GM21390 (cell line): ENCODE results near the gene EIF4E1B.

Source experiments
- ATAC-seq: cut with Tn5 transposase; IDR thresholded peaks from one replicate; pipeline ENCODE4 v1.9.1; 2021; ENCODE audit not compliant: unreplicated experiment

Gene EIF4E1B

DNA sequence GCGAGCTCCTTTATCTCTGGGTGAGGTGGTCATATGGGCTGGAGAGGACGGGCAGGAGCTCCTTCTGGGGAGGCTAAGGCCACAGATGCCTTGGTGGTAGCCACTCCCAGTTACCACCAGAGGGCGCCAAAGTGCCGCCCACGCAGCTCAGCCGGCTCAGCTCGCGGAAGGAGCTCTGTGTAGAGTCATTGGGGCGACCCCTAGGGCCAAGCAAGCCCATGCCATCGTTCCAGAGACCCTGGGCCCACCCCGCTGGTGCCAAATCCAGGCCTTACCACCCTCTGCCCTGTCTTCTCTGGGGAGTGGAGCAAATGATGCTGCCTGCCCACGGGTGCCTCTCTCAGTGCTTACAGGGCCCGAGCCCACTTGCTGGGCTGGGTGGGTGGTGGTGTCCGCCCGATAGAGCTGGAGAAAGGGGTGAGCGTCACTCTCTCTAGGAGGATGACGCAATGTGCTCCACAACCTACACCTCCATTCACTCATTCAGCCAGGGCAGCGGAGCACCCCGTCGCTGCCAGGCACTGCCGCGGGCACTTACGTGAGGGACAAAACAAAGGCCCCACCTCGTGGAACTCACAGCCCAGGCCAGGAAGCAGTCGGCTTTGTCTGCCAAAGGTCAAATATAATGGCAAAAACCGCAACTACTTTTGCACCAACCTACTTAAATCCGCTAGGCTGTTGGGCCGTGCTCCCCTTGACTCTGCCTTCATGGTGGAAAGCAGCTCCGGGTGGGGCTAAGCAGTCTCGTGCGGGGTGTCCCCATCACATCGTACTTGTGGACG lies 30.6 kb downstream of the EIF4E1B start:
- ATAC-seq, result peak; percentile 59

DNA sequence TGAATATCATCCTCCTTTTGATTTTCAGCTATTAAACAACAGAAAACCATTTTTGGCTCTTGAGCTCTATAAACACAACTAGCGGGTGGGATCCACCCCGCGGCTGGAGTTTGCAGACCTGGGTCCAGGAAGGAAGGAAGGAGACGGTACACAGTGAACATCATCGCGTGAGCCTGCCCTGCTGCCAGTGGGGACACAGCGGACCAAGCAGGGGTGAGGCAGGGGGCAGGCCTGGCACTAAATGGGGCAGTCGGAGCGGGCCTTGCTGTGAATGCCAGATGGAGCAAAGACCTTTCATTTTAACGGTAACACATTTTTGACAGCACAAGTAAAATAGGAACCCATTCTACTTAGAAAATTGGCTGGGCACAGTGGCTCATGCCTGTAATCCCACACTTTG lies 31.2 kb downstream of the EIF4E1B start:
- no peak for ATAC-seq

DNA sequence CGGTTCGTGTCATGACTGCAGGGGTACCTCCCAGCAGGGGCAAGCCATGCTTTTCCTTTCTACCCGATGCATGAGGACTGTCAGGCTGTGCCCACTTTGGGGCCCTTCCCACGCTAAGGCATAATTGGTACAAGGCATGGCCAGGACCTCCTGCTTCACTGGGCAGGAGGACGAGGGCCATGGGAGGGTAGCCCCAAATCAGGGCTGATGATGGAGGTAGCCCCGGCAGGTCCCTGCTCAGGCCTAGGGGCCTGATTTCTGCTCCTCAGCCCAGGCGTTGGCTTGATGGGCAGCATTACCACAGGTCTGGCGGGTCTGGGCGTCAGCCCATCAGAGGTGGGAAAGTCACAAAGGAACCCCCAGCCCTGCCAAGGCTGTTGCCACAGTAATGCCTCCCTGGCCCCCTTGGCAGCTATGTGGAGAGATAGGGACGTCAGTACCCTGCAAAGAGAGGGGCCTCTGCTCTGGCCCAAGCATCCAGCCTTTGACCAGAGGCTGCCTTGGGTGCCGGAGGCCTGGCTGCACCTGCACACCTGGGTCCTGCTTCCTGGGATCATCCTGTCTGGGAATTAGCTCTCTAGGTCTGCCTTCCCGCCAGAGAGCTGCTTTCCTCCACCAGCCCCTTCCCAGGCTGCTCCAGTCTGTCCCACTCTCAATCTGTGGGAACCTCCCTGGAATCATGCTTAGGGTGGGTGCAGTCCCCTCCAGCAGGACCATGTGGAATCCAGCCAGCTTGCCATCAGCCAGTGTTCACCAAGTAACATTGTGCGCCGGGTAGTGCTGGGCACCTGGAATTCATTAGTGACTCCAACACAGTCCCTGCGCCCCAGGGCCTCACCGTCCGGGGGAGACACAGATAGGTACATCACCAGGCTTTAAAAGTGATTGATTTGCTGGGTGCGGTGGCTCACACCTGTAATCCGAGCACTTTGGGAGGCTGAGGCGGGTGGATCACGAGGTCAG lies 32.2 kb downstream of the EIF4E1B start:
- ATAC-seq, result no peak

DNA sequence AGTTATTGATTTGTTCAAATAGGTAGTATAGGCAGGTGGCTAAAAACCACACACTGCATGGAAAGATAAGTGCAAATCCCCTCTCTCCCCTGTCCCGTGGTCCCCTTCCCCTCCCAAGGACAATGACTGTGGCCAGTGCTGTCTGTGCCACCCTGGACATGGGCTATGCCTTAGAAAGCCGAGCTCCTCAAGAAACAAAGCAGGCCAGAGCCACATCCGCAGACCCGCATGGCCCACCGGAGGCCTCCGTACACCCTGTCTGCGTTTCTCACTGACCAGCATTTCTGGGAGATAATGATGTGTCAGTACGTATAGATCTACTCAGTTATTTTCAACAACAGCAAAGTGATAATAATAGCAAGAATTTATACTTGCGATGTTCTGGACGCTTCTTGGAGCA lies 33.1 kb downstream of the EIF4E1B start:
- ATAC-seq, result no peak

DNA sequence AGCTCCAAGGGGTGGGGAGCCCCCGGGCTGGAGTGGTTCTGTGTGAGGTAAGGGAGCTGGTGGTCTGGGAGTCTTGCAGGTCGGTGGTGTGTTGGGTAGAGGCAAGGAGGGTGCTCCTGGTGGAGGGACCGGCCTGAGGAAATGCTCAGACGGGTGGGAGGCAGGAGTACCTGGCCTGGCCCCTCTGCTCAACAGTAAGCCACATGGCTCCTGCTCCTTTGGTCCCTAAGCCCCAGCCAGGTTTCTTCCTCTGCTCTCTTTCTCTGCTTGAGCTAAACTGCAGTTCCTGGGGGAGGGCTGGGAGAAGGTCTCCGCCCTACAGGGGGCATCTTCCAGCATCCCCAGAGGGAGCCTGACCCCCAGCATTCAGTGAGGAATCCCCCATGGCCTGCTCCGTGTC lies 34.0 kb downstream of the EIF4E1B start:
- ATAC-seq, result no peak

DNA sequence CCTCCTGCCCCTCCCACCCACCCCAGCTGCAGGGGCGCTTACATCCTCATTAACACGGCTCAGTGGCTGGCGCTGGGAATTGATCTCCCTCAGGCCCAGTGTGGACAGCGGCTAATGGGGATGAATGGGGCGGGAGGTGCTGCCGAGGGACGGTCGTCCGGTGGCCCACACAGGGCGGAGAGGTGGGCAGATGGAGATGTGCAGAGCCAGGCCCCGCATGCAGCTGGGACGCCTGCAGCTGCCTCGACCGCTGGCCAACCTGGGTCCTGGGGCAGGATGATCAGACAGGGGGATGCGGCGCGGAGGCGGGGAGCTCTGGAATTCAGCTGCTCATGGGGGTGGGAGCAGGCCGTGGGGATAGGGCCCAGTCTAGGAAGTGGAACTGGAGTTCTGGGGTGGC lies 34.4 kb downstream of the EIF4E1B start:
- no peak for ATAC-seq

DNA sequence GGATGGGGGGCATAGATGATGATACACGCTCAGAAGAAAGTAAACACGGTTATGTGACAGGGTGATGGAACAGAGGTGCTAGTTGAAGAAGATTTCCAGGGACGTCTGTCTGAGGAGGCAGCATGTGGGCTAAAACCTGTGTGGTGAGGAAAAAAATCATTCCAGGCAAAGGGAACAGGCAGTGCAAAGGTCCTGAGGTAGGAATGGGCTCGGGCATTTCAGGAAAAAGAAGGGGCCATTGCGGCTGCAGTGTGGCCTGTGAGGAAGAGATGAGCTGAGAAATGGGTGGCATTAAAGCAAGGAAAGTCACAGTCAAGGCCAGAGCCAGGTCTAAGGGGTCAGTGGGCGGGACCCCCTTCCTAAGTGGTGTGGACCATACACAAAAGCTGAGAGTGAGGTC lies 35.0 kb downstream of the EIF4E1B start:
- no peak for ATAC-seq

DNA sequence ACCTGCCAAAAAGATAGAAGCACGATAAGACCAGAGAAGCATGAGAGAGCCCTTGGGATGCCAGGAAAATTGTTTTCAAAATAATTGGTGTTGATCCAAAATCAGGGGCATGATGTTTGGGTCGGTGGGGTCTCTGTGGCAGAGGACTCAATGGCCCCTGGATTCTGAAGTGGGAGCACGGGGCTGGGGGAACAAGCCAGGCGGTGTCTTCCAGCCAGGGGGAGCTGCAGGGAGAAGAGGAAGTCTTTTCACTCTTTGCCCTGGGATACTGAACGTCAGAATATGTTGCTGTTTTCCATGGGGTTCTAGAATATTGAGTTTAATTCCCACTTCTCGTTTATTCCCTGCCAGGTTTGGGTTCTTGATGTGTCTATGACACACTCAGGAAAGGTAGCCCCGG lies 37.2 kb downstream of the EIF4E1B start:
- ATAC-seq, result no peak

DNA sequence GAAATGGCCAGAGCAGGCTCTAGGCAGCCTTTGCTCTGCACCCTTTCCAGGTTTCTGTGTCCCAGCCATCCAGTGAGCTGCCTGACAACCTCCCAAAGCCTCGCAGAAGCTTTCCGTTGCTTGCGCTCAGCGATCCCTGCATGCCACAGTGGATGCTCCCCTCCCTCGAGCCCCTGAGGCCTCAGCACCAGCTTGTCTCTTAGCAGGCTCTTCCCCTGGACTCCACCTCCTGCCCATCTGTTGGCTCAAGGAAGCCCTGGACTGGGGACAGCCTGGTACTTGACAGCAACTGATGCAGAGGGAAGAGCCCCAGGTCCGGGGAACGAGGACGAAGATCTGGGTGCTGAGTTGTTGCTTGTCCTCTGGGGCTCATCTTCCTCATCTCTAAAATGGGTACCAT lies 40.0 kb downstream of the EIF4E1B start:
- ATAC-seq, result no peak

DNA sequence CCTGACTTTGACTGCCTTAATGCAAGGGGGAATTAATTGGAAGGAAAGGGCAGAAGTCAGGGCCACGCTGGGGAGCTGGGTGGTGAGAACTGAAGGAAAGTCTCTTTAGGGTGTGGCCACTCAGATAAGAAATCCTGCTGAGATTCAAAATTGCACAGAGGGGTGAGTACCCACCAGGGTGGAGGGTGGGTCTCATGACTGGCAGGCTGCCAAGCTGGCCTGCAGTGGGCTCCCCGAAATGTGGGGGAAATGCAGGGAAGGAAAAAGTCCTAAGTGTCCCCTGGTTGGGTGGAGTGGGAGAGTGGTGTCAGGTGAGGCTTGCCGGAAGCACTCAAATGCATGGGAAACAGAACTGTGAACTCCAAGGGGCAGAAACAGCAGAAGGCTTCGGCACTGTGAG lies 40.9 kb downstream of the EIF4E1B start:
- no peak for ATAC-seq

DNA sequence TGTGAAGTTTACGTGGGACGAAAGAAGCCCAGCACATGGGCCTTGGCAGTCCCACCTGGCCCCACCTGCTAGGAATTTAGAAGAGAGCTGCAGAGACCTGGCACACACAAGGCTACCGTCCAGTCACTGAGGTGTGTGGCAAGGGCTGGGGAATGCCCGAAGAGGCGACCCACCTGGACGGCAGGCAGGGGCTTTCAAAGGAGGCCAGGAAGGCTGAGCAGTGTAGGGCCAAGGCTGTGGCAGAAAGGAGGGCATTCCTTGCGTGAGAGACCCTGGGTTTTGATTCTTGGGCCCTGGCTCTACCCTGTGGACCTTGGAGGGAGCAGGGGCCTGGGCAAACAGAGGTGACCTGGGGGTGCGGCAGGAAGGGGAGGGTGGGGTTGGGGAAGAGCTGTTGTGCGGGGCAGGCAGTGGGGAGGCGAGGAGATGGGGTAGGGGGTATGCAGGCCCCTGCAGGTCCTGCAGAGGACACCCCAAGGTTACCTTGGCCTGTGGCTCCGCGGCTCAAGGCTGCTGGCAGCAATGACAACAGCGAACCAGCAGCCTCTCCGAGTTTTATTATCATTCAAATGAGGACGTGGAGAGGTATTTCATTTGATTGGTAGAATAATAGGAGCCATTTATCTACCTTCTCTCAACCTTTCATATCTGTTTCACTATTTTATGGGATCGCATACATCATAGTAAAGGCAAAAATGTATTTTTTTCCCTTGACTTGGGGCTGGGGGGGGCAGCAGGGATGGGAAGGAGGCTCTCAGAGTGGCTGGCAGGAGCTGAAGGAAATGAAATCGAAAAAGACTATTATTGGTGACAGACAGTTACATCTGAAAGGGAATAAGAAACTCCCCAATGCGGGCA lies 41.6 kb downstream of the EIF4E1B start:
- no peak for ATAC-seq

DNA sequence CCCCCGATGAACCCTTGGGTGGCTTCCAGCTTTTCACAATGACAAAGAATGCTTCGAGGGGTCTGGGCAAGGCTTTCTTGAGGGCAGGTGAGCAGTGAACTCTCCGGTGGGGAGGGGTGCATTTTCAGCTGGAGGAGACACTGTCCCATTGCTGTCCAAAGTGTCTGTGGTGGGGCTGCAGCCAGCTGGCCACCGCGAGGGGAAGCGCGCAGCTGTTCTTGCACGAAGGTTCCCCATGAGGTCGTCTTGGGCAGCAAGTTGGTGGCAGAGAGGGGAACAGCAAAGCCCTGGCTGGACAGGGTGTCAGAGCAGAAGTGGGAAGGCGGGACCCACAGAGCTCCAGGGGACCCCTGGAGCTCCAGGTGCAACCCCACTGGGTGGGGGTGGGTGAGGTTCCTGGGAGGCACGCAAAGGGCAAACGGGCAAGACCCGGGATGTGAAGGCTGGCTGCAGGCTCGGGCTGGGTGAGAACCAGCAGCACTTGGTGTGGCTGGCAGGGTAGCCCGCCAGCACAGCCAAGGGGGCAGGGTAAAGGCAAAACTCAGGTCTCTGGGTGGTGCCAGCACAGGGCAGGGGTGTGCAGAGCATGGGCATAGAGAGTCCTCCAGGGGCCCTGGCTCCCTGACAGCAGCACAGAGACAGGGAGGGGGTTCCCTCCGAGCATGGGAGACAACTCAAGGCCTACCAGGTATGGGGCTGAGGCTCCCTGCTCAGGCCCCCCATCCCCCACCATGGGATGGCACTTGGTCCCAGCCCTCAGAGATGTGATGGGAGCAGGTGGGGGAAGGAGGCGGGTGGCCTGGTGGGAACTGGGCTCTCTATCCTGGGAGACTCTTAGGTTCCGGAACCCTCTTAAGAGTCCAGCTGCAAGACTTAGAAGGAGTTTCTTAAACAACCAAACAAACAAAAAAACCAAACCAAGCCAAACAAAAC lies 43.4 kb downstream of the EIF4E1B start:
- ATAC-seq, result no peak

DNA sequence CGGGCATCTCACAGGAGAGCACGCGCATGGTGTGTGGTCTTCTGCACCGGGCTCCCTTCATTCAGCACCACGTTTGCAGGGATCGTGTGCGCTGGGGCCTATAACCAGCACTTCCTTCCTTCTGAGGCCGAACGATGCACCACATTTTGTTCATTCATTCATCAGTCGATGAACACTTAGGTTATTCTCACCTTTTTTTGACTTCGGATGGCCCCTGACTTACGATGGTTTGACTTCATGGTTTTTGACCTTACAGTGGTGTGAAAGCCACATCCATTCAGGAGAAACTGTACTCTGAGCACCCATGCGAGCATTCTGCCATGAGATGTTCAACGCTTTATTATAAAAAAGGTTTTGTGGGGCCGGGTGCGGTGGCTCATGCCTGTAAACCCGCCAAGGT lies 44.3 kb downstream of the EIF4E1B start:
- no peak for ATAC-seq

DNA sequence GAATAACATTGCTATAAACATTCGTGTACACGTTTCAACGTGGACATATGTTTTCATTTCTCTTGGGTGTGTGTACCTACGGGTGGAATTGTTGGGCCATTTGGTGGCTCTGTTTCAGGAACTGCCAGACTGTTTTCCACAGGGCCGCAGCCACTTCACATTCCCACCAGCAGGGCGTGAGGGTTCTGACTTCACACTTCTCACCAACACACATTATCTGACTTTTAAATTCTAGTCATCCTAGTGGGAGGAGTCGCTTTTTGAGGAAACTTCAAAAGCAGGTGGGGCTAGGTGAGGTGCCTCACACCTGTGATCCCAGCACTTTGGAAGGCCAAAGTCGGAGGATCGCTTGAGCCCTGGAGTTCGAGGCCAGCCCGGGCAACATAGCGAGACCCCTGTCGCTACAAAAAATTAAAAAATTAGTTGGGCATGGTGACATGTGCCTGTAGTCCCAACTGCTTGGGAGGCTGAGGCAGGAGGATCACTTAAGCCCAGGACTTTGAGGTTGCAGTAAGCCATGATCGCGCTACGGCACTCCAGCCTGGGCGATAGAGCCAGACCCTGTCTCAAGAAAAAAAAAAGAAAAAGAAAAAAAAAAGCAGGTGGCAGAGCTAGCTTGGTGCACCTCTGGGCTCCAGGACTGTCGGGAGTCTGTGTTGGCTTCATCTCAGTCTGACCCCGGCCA lies 45.3 kb downstream of the EIF4E1B start:
- no peak for ATAC-seq

DNA sequence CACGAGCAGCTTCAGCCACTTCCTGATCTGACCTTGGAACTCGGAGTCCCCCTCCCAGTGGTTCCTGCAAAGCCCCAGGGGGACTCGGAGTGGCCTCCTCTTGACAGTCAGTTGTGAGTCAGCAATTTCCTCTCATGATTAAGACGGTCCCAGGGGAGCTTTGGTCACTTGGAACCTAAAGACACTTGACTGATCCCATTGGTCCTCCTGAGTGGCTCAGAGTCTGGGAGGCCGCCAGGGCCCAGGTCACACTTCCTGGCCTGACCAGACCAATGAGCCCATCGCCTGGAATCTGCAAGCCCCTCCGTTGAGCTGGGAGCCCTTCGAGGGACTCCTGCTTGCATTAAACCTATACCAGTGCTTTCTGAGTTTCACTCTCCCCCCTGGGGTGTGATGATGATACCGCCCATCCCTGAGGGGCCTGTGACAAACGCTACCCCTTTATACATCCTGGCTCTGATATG lies 45.9 kb downstream of the EIF4E1B start:
- peak; percentile 77 for ATAC-seq

DNA sequence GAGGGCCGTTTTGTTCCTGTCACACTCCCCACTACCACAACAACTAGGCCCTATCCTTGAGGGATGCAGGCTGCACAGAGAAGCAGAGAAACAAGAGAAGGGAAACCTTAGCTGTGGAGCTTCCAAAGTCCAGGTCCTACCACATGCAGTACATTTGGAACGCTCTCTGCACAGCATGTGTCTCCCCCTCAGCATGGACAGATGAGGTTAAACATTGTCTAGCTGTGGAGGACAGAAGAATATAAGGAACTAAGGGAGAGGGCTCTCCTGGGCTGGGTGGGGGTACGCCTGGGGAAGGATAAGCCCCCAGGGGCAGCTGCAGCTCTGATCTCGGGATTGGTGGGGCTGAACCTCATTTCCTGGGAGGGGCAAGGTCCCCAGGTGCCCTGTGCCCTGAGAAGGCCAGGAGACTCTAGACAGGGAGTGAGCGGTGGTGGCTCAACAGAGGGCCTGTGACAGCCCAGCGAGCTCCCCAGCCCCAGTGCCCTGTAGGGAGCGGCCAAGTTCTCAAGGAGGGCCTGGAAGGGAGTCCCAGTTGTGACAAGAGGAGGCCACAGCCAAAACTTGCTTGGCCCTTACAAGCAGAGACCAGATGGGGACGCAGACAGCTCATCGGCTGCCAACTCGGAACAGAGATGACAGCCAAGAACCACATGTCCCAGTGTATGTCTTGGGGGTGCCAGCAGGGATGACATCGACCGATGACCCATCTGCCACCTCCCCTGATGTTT lies 46.9 kb downstream of the EIF4E1B start:
- no peak for ATAC-seq

DNA sequence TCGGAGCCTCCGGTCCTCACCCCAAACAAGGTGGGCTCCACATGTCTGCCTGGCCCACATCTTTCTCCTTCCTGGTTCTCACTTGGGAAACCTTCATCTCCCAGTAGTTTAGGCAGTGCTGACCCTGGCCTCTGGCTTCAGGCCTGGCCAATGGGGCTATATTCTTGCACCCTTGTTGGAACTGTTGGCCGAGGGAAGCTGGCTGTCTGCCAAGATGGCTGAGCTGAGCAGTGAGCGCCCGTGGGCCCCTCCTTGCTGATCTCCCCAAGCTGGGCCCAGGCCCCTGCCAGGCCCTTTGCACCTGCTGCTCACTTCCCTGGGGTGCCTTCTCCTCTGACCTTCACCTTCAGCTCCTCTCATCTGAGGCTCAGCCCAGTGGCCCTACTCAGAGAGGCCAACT lies 48.1 kb downstream of the EIF4E1B start:
- ATAC-seq, result no peak

DNA sequence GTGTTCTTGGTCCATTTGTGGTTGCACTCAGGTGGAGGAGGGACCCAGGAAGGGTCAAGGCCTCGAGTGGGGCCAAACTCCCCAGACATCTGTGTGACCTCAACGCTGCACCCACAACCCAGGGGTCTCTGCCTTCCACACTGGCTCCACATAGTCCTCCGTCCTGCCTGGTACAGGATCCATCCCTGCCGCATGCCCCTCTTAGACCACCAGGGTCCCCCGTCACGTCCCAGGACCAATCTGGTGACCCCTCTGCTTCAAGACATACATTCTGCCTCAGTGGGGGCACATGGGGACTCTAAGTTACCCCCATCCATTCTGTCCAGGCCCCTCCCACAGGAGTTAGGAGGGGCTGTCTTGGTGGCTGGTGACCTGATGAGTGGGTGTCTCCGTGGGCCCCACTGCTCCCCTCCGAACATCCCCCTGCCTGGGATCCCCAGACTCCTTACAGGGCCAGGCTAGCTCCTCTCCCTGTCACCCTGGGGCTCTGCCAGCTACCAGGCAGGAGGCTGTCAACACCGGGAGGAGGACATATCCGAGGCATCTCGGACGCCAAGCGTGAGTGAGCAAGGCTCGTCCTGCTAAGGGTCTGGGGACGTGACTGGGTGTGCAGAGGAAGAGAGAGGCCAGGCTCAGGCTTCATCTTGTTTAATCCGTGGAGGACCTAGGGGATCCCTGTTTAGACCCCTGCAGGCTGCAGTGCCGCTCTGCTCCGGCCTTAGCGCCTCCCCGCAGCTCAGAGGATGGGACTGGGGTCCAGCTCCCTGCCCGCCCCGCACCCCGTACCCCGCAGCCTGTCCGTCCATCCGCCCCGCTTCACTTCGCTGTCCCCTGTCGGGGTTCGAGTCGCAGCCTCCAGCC lies 49.1 kb downstream of the EIF4E1B start:
- no peak for ATAC-seq
